Measurements from ENCODE around the gene MIX23.

MIX23 gene

DNA sequence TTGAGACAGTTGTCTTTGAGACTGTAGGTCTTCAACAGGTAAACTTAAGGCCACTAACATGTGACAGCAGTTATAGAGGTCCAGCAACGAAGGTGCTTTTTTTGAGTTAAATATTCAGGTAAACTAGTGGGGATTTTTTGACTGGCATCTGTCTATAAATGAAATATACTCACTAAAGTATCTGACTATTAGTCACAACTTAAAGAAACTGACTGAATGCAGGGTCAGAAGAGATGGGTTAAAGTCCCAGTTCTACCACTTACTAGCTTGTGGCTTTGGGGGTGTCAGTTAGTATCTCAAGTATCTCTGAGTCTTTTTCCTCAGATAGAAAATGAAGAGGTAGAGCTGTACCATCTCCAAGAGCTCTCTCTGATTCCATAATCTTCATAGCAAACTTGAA is 18.0 kb downstream of the MIX23 start:
- DNase-seq (ENCODE audit: low read depth): no peak
- no peak overlapping the region for H3K4me3 ChIP-seq (ENCODE audit: low read depth, low read length)
- TF ChIP-seq, protein P1, sequence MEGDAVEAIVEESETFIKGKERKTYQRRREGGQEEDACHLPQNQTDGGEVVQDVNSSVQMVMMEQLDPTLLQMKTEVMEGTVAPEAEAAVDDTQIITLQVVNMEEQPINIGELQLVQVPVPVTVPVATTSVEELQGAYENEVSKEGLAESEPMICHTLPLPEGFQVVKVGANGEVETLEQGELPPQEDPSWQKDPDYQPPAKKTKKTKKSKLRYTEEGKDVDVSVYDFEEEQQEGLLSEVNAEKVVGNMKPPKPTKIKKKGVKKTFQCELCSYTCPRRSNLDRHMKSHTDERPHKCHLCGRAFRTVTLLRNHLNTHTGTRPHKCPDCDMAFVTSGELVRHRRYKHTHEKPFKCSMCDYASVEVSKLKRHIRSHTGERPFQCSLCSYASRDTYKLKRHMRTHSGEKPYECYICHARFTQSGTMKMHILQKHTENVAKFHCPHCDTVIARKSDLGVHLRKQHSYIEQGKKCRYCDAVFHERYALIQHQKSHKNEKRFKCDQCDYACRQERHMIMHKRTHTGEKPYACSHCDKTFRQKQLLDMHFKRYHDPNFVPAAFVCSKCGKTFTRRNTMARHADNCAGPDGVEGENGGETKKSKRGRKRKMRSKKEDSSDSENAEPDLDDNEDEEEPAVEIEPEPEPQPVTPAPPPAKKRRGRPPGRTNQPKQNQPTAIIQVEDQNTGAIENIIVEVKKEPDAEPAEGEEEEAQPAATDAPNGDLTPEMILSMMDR (conservative IDR thresholded peaks at IDR 0.05; ENCODE audit: low read depth, low read length): no peak

- DNase-seq (ENCODE audit: low read depth): no peak
- H3K4me3 ChIP-seq (ENCODE audit: low read depth, low read length): no peak overlapping the region
- TF ChIP-seq, protein P1 (conservative IDR thresholded peaks at IDR 0.05; ENCODE audit: low read depth, low read length): no peak
Measured at GRCh38 chr3:122364490-122364889, 18.5 kb downstream of the MIX23 start.

DNA sequence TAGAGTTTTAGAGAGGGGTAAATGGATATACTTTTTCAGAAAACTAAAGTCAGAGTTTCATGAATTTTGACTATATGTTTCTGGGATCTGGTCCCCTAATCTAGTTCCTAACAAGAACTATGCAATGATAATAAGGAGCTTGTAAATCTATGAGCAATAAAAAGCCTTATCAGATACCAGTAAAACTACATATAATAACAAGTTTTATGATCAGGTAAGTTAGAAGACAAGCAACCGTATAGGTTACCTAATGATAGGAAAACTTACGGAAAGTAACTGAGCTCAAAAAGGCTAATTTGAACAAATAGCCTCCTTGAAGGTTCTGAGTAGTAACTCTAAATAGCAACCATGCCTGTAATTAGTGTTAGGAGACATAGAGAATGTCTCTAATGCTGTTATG is 21.0 kb downstream of the MIX23 start:
- TF ChIP-seq, protein P1 (conservative IDR thresholded peaks at IDR 0.05; ENCODE audit: low read depth, low read length): no peak
- DNase-seq (ENCODE audit: low read depth): no peak
- H3K4me3 ChIP-seq (ENCODE audit: low read depth, low read length): no peak overlapping the region

- no peak overlapping the region for H3K4me3 ChIP-seq (ENCODE audit: low read depth, low read length)
- no peak for DNase-seq (ENCODE audit: low read depth)
- TF ChIP-seq, protein P1 (conservative IDR thresholded peaks at IDR 0.05; ENCODE audit: low read depth, low read length): no peak
Measured at GRCh38 chr3:122358703-122359032, 24.4 kb downstream of the MIX23 start.

DNA sequence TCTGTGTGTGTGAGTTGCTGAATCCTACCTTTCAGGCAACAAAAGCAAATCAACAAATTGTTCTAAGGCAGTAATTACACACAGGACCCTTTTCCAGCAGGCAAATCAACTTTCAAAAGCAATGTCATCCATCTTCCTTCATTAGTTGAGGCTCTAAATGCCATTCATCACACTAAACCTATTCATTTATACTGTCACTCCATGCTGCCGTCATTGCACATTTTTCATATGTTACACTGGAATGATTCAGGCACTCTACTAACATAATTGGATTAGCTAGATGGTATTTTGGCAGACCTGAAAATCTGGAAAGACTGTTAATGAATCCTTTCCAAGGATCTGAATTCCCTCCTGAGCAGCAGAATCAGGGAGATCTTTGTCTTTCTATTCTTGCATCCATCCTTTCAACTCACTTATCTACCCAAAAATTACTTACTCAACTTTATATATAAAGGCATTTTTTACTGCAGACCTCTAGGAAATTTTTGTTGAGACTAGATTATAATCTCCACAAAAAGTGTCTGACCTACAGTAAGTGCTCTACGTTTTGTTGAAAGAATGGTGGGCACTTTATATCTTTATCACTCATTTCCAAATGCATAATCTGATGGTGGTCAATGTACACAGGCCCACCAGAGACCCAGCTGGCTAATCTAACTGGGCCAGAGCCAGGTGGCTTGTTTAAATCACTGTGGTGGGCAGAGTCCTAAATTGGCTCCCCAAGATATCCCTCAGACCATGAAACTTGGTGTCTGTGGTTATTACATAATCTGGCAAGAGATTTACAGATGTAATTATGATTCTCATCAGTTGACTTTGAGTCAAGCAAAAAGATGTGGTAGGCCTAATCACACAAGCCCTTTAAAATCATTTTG is 25.0 kb downstream of the MIX23 start:
- DNase-seq (ENCODE audit: low read depth): no peak
- H3K4me3 ChIP-seq (ENCODE audit: low read depth, low read length): no peak overlapping the region
- TF ChIP-seq, protein P1 (conservative IDR thresholded peaks at IDR 0.05; ENCODE audit: low read depth, low read length): no peak

- DNase-seq (ENCODE audit: low read depth): peak; percentile 63
- no peak overlapping the region for H3K4me3 ChIP-seq (ENCODE audit: low read depth, low read length)
- TF ChIP-seq, protein P1 (conservative IDR thresholded peaks at IDR 0.05; ENCODE audit: low read depth, low read length): peak; percentile 69
Measured at GRCh38 chr3:122356402-122356801, 26.6 kb downstream of the MIX23 start.

- H3K4me3 ChIP-seq (ENCODE audit: low read depth, low read length): no peak overlapping the region
- DNase-seq (ENCODE audit: low read depth): no peak
- TF ChIP-seq, protein P1 (conservative IDR thresholded peaks at IDR 0.05; ENCODE audit: low read depth, low read length): no peak
Measured at GRCh38 chr3:122355612-122356011, 27.4 kb downstream of the MIX23 start.
